GM21360 (cell line): ENCODE data around the gene HSD17B11.
A peak's percentile ranks its signal among the peaks of the same experiment; 100 is the strongest.
"Not testable (repeated sequence)": the region's sequence is repeated elsewhere in the genome, so short reads cannot be mapped to it uniquely, and the experiment has no call there.

ENCODE experiments used
- ATAC-seq: cut with Tn5 transposase; IDR thresholded peaks from one replicate; pipeline ENCODE4 v1.9.1; 2021; ENCODE audit warnings: mild to moderate bottlenecking, moderate library complexity; ENCODE audit not compliant: unreplicated experiment

Gene HSD17B11, protein sequence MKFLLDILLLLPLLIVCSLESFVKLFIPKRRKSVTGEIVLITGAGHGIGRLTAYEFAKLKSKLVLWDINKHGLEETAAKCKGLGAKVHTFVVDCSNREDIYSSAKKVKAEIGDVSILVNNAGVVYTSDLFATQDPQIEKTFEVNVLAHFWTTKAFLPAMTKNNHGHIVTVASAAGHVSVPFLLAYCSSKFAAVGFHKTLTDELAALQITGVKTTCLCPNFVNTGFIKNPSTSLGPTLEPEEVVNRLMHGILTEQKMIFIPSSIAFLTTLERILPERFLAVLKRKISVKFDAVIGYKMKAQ

DNA sequence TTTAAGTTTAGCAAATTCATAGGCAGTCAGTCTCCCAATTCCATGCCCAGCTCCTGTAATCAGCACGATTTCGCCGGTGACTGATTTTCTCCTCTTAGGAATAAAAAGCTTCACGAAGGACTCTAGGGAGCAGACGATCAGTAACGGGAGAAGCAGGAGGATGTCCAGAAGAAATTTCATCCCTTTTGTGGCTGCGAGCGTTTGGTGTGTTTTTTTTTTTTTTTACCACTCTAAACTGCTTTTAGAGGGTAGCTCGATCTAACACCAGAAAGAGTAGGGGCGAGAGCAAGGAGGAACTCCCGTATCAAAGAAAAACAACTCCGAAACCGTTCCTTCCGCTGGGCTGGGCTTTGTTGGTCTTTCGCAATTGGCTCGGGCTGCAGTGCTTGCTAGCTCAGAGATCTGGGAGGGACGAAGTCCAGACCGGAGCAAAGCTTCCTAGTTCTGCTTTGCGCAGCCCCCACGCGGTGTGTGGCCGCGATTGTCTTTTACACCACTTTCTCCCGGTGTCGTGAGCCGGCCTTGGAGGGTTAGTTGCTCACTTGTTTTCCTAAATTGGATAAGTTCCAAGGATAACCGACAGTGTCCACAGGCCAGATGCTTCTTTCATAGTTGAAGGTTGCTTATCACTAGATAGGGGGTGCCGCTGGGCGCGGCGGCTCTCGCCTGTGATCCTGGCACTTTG, at the start of gene HSD17B11:
Gene HSD17B11, minus strand, starts transcription at position 298 of the 685 bp plus-strand sequence. Its CDS starts 118 bp downstream, at position 180.
- ATAC-seq, result peak; percentile 100

DNA sequence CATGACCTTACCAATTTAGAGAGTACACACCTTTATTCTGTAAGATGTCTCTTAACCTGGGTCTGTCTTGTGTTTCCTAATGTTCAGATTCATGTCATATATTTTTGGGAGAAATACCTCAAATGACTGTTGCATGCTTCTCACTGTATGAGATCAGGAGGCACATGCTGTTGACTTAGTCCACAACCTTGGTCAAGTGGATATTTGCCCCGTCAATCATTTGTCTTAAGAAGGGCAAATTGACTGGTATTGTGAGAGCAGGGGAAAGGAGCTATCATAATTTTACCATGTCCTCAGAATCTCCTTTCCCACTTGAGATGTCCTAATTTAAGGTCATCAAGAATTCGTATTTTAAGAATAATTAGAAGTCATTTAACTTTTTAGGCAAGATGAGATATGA, 42.4 kb upstream of the HSD17B11 start:
- ATAC-seq, result no peak

DNA sequence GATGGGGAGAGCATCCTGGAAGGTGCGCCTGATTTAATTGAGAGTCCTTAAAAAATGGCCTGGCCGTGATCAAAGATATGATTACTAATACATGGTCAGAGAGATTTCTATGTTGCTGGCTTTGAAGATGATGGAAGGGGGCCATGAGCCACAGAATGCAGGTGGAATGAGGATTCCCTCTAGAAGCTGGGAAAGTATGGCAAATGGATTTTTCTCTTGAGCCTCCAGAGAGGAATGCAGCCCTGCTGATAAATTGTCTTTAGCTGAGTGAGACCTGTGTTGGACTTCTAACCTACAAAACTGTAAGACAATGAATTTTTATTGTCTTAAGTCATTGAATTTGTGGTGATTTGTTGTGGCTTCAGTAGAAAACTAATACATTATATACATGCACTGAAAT, 39.0 kb upstream of the HSD17B11 start:
- ATAC-seq, result no peak

DNA sequence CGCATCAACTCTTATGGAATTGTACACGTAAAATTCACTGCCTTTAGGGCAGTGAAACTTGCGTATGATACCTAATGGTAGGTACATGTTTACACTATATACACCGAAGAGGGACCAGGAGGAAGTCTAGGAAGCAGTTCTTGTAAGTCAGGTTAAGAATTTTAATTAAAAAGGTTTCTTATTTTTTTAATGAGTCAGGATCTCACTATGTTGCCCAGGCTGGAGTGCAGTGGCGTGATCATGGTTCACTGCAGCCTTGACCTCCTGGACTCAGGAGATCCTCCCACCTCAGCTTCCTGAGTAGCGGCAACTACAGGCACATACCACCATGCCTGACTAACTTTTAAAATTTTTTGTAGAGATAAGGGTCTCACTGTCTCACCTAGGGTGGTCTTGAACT, 38.0 kb upstream of the HSD17B11 start:
- no peak for ATAC-seq

DNA sequence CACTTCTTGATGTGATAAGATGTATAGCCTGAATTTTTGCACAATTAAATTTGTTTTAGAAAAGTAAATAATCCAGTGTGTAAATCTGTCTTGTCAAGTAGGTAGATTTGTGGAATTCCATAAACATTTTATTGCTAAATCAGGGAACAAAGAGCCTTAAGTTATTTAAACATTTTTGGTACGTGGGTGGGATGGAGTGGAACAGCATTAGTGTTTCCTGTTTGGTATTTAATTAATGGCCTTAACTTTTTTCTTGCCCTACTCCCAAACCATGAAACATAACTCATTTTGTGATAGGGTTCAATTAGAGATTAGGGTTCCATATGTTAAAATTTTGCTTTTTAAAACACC, 36.5 kb upstream of the HSD17B11 start:
- ATAC-seq, result no peak

DNA sequence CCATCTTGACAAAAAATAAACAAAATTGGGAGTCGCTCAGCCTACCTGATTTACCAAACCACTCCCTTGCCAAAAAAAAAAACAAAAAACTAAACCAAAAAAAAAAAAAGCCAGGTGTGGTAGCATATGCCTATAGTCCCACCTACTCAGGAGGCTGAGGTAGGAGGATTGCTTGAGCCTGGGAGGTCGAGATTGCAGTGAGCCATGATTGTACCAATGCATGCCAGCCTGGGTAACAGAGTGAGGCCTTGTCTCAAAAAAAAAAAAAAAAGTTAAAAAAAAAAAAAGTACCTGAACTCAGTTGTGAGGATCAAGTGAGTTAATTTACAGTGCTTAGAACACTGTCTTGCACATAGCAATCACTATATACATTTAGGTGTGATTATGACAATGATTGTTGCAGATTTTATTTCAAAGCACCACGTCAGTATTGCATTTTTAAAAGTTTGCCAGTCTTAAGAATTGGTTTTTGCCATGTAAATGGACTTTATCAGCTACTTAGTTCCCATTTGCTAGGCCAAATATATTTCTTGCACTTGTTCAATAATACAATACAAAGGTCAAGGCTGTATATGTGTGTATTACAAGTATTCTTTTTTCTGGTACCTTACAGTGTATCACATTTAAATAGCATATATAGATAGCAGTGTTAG, 36.0 kb upstream of the HSD17B11 start:
- no peak for ATAC-seq

DNA sequence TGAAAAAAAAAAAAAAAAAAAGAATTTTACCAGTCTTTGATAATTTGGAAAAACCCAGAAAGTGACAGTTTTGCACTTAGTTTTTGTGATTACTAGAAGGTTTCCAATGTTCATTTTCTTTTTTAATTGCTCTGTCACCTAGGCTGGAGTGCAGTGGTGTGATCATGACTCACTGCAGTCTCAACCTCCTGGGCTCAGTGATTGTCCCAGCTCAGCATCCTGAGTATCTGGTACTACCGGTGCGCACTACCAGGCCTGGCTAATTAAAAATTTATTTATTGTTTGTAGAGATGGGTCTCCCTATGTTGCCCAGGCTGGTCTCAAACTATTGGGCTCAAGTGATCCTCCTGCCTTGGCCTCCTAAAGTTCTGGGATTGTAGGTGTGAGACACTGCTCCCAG, 34.7 kb upstream of the HSD17B11 start:
- no peak for ATAC-seq

DNA sequence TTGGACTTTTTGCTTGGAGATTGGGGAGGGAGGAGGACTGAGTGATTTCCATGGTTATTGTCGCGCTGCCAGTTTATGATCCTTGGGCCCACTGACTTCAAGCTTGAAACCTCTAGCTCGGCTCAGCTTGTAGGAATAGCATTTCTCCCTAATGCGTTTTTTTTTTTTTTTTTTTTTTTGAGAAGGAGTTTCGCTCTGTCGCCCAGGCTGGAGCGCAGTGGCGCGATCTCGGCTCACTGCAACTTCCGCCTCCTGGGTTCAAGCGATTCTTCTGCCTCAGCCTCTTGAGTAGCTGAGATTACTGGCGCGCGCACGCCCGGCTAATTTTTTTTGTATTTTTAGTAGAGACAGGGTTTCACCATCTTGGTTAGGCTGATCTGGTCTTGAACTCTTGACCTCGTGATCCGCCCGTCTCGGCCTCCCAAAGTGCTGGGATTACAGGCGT, 33.1 kb upstream of the HSD17B11 start:
- not testable (repeated sequence) for ATAC-seq

DNA sequence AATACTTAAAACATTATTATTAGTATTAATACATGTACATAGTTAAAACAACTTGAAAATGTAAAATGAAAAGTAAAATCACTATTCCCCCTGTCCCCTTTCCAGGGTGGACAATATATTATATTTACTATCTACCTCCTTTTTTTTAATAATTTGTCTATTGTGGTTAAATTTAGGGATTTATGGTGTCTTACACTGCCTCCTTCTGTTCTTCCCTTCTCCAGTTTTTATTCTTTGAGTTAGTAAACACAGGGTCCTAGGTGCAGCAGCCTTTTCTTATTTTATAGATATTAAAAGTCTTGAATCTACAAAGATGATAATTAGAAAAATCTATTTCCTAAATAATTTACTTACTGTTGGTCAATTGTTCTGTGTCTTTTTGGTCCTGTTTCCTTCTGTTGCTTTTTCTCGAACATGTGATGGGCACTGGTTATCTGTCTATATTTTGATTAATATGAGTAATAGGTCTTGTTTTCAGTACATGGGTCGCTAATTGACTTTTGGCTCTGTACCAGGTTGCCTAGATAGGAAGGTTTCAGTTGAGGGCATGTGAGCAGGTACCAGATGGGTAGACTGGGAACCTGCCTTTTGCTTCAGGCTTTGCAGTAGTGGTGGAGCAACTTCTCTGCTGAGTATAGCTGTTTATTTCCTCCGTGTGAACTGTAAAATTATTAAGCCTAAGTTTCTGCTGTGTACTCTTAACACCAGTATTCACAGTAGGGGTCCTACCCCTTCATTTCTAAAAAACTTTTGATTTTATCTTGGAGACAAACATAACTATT, 32.5 kb upstream of the HSD17B11 start:
- ATAC-seq, result no peak

DNA sequence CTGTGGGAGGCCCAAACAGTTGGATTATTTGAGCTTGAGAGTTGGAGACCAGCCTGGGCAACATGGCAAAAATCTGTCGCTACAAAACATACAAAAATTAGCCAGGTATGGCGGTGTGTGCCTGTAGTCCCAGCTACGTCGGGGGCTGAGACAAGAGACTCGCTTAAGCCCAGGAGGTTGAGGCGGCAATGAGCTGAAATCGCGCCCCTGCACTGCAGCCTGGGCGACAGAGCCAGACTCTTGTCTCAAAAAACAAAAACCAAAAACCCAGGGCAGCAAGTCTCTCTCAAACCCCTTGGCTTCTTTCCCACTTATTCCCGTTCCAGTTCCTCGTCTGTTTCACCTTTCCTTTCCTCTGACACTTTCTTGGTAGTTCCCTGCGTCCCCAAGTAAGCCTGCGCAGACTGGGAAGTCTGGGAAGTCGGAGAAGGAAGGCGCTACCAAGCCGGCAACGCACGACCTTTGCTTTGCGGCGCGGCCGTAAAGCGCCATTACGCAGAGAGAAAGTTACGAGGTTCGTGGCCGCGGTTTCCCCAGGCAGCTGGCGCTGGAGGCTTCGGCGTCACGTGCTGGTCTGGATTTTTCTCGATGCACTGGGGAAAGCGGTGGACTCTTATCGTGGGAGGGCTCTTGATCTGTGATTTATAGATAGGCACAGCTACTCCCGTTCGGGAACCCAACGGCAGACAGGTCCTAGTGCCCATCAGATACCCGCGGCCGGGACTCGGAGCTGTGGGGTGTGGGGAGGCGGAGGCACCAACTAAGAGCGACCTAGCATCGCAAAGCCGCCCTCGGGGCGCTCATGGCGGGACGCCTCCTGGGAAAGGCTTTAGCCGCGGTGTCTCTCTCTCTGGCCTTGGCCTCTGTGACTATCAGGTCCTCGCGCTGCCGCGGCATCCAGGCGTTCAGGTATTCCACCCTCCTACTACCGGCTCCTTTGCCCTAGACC, 31.4 kb upstream of the HSD17B11 start, which contains the start of gene NUDT9:
Gene NUDT9, plus strand, starts transcription at position 470 of the 949 bp plus-strand sequence. Its CDS starts 333 bp downstream, at position 803.
- ATAC-seq, result peak; percentile 85

DNA sequence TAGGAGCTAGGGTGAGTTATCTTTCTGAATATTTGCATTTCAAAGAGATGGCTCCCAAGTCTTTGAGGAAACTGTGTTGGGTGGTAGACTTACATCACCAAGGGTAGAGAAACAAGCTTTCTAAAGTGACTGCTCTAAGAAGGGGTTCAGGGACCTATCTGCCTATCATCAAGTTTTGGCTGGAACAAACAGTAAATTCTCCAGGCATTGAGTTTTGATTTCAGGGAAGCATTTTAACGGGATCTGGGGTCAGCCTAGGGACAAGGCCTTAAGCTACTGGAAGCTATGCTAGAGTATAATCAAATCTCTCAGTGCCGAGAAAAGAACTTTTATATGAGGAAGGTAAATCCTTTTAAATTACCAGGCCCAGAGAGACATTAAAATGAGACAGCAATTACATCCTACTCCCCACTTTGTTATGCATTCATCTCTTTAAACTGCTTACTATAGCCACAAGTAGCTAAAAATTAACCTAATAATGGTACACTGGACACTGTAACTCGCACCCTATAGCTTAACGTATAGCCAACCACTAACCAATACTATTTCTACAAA, 29.4 kb upstream of the HSD17B11 start:
- no peak for ATAC-seq

DNA sequence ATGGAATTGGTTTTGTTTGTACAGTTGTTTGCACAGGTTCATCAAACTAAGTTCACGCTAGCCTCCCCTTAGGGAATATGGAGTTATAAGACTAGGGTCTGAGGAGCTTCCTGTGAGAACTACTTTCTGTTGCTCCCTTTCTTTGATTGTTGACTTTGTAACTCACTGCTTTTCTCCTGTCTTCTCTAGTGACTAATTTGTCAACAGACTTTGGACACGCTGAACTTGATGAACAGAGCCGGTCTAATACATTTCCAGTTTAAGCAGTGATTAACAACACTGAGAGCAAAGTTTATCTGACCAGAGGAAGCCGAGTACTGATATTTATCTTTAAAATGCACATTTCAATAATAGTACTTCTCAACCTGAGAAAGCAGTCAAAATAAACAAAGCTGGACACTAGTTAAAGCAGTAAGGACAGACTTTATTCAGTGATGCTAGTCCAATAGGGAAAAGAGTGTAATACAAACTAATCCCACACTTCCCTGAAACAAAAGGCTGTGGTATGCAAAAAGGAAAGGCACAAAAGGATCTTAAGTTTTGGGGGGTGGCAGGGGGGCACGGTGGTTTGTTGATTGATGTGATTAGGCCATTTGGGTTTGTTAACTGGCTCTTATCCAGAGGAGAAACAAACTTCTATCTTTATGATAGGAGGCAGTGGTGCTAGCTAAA, 28.7 kb upstream of the HSD17B11 start:
- no peak for ATAC-seq

DNA sequence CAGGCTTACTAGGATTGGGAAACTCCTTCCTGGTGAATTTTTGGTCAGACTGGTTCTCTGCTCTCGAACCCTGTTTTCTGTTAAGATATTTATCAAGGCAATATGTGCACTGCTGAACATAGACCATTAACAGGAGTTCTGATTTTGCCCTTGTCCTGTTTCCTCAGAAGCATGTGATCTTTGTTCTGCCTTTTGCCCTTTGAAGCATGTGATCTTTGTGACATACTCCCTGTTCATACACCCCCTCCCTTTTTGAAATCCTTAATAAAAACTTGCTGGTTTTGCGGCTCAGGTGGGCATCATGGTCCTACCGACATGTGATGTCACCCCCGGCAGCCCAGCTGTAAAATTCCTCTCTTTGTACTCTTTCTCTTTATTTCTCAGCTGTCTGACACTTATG, 27.4 kb upstream of the HSD17B11 start:
- not testable (repeated sequence) for ATAC-seq

DNA sequence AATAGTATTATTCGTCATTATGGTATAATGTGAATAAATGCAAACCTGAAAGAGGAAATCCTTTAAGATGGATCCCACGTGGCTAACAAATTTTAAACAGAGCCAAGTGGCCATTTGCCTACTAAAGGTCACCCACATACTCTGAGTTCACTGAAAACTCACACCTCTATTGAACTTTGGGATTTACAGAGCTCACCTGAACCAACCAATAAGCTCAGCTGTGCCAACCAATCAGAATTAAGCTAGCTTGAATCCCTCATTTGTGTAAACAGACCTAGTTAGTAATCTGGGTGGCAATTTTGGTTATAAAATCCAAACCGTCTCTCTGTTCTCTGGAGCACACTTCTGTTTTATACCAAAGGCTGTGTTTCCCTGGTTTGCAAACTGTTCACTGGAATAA, 26.0 kb upstream of the HSD17B11 start:
- ATAC-seq, result no peak

DNA sequence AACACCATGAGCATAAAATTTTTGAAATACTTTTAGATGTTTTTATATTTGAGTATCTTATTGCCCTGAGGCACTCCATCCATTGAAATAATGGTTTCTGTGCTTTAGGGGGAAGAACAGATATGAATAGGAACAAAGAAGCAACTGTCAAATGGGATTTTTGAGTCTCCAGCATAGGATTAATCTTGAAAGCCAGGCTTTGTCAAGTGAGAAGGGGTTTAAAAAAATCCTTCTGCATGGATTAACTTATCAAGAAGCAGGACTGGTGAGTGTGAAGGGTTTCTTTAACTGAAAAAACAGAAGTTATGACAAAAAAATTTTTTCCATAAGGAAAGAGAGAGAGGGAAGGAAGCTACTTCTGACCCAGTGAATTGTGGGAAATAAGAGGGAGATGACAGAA, 23.8 kb upstream of the HSD17B11 start:
- ATAC-seq, result no peak

DNA sequence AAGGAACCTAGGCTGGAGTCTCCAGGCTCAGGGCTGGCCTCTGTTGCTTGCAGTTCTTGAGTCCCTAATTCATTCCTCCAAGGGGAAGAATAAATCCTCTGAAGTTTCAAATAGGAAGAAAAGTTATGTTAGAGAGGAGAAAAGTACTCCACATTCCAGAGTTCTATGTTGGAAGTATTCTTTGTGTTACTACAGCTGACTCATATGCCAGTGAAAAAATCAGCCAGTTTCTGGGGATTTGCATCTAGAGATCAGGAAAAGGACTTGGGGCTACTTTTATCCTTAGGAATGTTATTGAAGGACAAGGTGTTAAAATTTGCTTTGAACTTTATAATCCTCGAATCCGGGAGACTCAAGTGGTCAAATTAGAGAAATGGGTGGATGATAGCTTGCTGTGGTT, 19.7 kb upstream of the HSD17B11 start:
- no peak for ATAC-seq

DNA sequence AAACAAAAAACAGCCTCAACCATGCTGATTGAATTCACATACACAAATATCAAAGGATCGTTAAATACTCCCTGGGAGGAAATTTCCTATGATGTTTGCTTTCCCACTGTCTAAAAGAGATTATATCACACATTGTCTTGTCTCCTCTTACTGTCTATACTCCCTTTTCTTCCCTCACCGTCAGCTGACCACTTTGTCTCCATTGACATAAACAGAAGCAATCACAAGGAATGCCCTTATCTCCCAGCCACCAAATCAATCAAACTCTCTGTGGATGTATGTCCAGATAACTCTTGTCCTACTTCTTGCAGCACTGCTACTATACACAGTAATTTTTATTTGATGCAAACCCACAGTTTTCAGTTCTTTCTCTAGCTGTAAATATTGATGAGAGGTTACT, 19.2 kb upstream of the HSD17B11 start:
- ATAC-seq, result no peak

DNA sequence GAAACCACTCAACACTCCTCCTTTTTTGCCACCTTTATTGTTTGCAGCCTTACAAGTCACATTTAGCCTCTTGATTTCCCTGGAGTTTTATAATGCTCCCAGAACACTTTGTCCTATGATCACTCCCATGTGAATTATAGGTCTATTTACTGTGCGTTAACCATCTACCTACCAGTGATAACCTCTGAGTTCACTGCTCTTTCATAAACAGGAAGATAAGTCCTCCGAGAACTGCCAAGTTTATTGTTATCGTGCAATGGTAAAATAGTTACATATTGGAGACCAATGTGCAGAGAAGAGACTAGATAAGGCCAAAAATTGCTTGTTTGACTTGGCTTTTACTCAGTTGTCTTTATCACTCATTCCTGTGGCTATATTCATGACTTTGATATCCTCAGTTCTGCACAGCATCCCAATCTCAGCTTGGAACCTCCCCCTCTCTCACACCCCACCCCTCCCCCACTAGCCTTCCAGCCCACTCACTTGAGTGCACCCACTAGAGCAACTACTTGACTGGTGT, 18.5 kb upstream of the HSD17B11 start:
- ATAC-seq, result no peak

DNA sequence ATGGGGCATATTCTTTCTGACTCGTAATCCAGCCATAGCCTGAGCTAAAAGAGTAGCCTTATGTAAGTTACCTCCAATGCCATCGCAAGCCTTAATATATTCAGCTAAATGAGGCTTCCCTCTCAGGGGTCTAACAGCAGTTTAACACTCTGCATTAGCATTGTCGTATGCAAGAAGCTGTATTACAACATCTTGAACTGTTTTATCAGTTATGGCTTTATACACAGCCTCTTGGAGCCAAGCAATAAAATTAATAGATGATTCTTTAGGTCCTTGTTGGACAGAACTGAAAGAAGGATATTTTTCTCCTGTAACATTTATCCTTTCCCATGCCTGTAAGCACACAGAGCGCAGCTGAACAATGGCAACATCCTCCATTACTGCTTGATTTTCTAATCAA, 15.9 kb upstream of the HSD17B11 start:
- ATAC-seq, result not testable (repeated sequence)
